ENCODE data around the gene TTC8.

- no peak for TF ChIP-seq CTCF (conservative IDR thresholded peaks at IDR 0.05 in 1 of 2, IDR thresholded peaks at IDR 0.05 in 1 of 2; ENCODE audit: low read depth in 1 of 2, low read length in 2 of 2)
- no peak for TF ChIP-seq EZH2 (IDR thresholded peaks at IDR 0.05; ENCODE audit: low read length, missing control alignments)
Measured at GRCh38 chr14:88904864-88905263, 80.4 kb downstream of the TTC8 start.
